Measurements from ENCODE around the gene NXPH1. TPM values are rescaled to one million over a fixed set of nuclear protein-coding genes. Genes with fewer than 3 reads are reported as not detected.

NXPH1 gene
- polyA plus RNA-seq, 1 of the 3 experiments (the other 2 are of a cell fraction), result not detected

DNA sequence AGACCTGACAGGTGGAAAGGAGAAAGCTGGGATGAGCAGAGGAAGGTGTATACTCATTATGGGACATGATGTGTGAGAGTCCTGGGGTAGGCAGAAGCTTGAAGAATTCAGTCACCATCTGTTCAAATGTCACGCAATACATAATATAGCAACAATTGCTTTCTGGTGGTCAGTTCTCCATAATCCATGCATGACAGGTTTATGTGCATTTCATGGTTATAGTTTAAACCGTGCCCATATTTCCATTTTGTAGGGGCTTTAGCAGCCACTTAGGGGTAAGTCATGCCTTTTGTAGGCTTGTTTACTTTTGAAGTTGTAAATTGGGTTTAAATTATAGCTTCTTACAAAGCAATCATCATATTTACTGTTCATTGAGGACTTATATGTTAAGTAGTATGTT lies 158.8 kb downstream of the NXPH1 start:
- Histone ChIP-seq H4K20me1 (ENCODE audit: insufficient read depth) (no peaks in the 10 kb centered on the region), H3K36me3 (replicated peaks in 1 of 2; ENCODE audit: control insufficient read depth in 1 of 2, insufficient read depth in 2 of 2, low read length in 1 of 2) (no peaks in the 10 kb centered on the region), H3K9ac (no peak overlapping the region), H2AFZ (ENCODE audit: low read depth) (no peak overlapping the region), H3K9me3 (no peaks in the 10 kb centered on the region), H3F3A (replicated peaks; ENCODE audit: insufficient read depth) (no peaks in the 10 kb centered on the region), H3K27me3 (ENCODE audit: insufficient read depth) (no peaks in the 10 kb centered on the region), H3K79me2 (ENCODE audit: insufficient read depth) (no peaks in the 10 kb centered on the region), H3K9me2 (no peaks in the 10 kb centered on the region), H3K27ac (ENCODE audit: low read depth in 2 of 2, low read length in 1 of 2) (no peak overlapping the region), H3K4me3 (ENCODE audit: low read depth in 2 of 2, low read length in 1 of 2) (no peak overlapping the region), H3K4me2 (no peak overlapping the region), H3K4me1 (ENCODE audit: control insufficient read depth in 1 of 2, insufficient read depth in 2 of 2, low read depth in 1 of 2, low read length in 1 of 2) (no peaks in the 10 kb centered on the region)
- ChIA-PET POLR2A (interaction anchor here (0.7 kb wide), 1 partner anchor 1442 kb away, joined by 3 read pairs; no protein-coding TSS in a partner anchor), CTCF (interaction anchor here (0.6 to 1.4 kb wide), 4 partner anchors 12 to 210 kb away, joined by 3 to 4 read pairs (median 3); no protein-coding TSS in a partner anchor)
- DNase-seq, result no peak
- WGBS (ENCODE audit: low lambda C conversion rate), result 54% methylated on average over 2 of the region's 2 CpGs
- TF ChIP-seq POLR2AphosphoS5 (IDR thresholded peaks at IDR 0.05; ENCODE audit: low read depth, low read length) (no peak), YY1 (IDR thresholded peaks at IDR 0.05; ENCODE audit: low read depth) (no peak), GATA2 (CRISPR knock-in tag; IDR thresholded peaks at IDR 0.05) (no peak), IRF3 (IDR thresholded peaks at IDR 0.05; ENCODE audit: low read depth, low read length) (no peak), SIN3A (IDR thresholded peaks at IDR 0.05; ENCODE audit: borderline replicate concordance, low read depth, low read length) (no peak), RXRA (IDR thresholded peaks at IDR 0.05; ENCODE audit: borderline replicate concordance, low read depth) (no peak), MXI1 (IDR thresholded peaks at IDR 0.05; ENCODE audit: low read depth, low read length) (no peak), PBX3 (IDR thresholded peaks at IDR 0.05) (no peak), EZH2phosphoT487 (IDR thresholded peaks at IDR 0.05; ENCODE audit: borderline replicate concordance, low read depth) (no peak), FOXM1 (IDR thresholded peaks at IDR 0.05; ENCODE audit: low read depth) (no peak), RFX5 (IDR thresholded peaks at IDR 0.05; ENCODE audit: low read length) (no peak), FOXJ3 (CRISPR knock-in tag; IDR thresholded peaks at IDR 0.05) (no peak)
- TF ChIP-seq, protein P1, sequence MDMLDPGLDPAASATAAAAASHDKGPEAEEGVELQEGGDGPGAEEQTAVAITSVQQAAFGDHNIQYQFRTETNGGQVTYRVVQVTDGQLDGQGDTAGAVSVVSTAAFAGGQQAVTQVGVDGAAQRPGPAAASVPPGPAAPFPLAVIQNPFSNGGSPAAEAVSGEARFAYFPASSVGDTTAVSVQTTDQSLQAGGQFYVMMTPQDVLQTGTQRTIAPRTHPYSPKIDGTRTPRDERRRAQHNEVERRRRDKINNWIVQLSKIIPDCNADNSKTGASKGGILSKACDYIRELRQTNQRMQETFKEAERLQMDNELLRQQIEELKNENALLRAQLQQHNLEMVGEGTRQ (IDR thresholded peaks at IDR 0.05; ENCODE audit: borderline replicate concordance, low read depth, low read length), result no peak
- TF ChIP-seq, protein P2, sequence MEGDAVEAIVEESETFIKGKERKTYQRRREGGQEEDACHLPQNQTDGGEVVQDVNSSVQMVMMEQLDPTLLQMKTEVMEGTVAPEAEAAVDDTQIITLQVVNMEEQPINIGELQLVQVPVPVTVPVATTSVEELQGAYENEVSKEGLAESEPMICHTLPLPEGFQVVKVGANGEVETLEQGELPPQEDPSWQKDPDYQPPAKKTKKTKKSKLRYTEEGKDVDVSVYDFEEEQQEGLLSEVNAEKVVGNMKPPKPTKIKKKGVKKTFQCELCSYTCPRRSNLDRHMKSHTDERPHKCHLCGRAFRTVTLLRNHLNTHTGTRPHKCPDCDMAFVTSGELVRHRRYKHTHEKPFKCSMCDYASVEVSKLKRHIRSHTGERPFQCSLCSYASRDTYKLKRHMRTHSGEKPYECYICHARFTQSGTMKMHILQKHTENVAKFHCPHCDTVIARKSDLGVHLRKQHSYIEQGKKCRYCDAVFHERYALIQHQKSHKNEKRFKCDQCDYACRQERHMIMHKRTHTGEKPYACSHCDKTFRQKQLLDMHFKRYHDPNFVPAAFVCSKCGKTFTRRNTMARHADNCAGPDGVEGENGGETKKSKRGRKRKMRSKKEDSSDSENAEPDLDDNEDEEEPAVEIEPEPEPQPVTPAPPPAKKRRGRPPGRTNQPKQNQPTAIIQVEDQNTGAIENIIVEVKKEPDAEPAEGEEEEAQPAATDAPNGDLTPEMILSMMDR (IDR thresholded peaks at IDR 0.05), result no peak

Data from SK-N-SH (cell line).